HAP-1 (cell line): ENCODE data around the gene HSF2.
"Not testable (repeated sequence)": the region's sequence is repeated elsewhere in the genome, so short reads cannot be mapped to it uniquely, and the experiment has no call there.

ENCODE experiments used
- DNase-seq, 2 experiments: peaks; one replicate each; pipeline ENCODE4 v3.0.0-alpha.2; 2016 to 2020; ENCODE audit warnings: low spot score in 2 of 2
- H3K27me3 ChIP-seq: fragments of 250-450 bp; sonication (Bioruptor Pico); 2 replicates; pipeline ENCODE4 v1.5.1; 2020; ENCODE audit warnings: low read depth, mild to moderate bottlenecking, moderate library complexity
- H3K36me3 ChIP-seq: fragments of 250-450 bp; sonication (Bioruptor Pico); replicated peaks from 2 replicates; pipeline ENCODE4 v1.5.1; 2020; ENCODE audit warnings: mild to moderate bottlenecking
- H3K4me1 ChIP-seq: fragments of 250-450 bp; sonication (Bioruptor Pico); 2 replicates; pipeline ENCODE4 v1.5.1; 2020; ENCODE audit warnings: mild to moderate bottlenecking
- H3K4me3 ChIP-seq: fragments of 250-450 bp; sonication (Bioruptor Pico); 2 replicates; pipeline ENCODE4 v1.5.1; 2020; ENCODE audit warnings: mild to moderate bottlenecking, moderate library complexity
- H3K9me3 ChIP-seq: fragments of 250-450 bp; sonication (Bioruptor Pico); 2 replicates; pipeline ENCODE4 v1.5.1; 2020; ENCODE audit warnings: mild to moderate bottlenecking, moderate library complexity
- in situ Hi-C: fragments of 300-500 bp; cut with MboI; formaldehyde crosslinking; loops from 3 replicates; pipeline ENCODE4 v1.14.3; 2020; ENCODE audit warnings: low sequenced_read_pairs, inconsistent platforms, mixed read lengths

Gene HSF2

GRCh38 chr6:122445274-122445673, 45.8 kb downstream of the HSF2 start:
- in situ Hi-C loops = no loop called here
- Histone ChIP-seq H3K36me3 (peaks cover 29% of the 10 kb centered on the region), H3K27me3 (no peaks in the 10 kb centered on the region), H3K4me1 (peaks cover 2% of the 10 kb centered on the region), H3K9me3 (no peaks in the 10 kb centered on the region), H3K4me3 (no peak overlapping the region)
- DNase-seq = no peak

DNA sequence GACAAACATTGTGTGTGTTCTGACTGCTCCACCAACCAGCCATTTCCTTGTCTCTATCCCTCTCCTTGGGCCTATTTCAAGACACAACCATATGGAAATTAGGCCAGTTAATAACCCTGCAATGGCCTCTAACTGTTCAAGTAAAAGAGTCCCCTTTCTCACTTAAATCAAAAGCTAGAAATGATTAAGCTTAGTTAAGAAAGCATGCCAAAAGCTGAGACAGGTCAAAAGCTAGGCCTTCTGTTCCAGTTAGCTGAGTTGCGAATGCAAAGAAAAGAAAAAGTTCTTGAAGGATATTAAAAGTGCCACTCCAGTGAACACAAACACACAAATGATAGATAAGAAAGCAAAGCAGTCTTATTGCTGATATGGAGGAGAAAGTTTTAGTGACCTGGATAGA, 49.6 kb downstream of the HSF2 start:
- no peak overlapping the region for H3K4me3 ChIP-seq
- no peak for DNase-seq
- H3K4me1 ChIP-seq = peaks cover 22% of the 10 kb centered on the region
- H3K27me3 ChIP-seq = no peaks in the 10 kb centered on the region
- no peaks in the 10 kb centered on the region for H3K9me3 ChIP-seq
- H3K36me3 ChIP-seq = peaks cover 42% of the 10 kb centered on the region
- in situ Hi-C loops = no loop called here

DNA sequence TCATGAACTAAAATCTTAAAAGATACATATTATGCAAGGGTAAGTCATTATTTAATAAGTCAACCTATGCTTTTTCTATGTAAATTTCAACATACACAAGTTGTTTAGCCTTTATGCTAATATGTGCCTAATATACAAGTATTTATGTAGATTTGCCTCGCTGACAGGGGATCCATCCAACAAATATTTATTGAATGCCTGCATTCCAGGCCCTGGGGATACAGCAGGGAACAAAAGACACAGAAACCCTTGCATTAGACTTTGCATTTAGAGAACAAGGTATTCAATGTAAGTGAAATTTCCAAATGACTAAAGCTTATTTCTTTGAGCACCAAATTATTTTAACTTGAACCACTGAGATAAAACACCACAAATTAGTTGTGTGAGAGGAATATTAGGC, 53.1 kb downstream of the HSF2 start:
- no peaks in the 10 kb centered on the region for H3K9me3 ChIP-seq
- peaks cover 46% of the 10 kb centered on the region for H3K36me3 ChIP-seq
- peak; percentile 52 to 80 for DNase-seq
- no peak overlapping the region for H3K4me3 ChIP-seq
- H3K4me1 ChIP-seq = peaks cover 24% of the 10 kb centered on the region
- in situ Hi-C loops = no loop called here
- H3K27me3 ChIP-seq = no peaks in the 10 kb centered on the region

DNA sequence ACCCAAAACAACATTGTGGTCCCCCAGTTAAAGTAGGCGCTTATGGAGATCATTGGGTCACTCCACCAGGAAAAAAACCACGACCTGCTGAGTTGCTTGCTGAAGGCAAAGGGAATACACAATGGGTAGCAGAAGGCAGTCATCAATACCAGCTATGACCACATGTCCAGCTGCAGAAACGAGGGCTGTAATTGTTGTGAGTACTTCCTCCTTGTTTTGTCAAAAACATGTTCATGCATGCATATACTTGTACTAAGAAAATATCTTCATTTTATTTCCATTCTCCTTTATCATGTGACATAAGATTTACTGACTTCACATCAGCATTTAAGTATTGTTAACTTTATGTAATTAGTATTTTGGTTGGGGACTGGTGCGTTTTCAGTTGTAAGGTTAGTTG, 55.2 kb downstream of the HSF2 start:
- Histone ChIP-seq H3K9me3 (no peaks in the 10 kb centered on the region), H3K36me3 (peaks cover 36% of the 10 kb centered on the region), H3K4me1 (peaks cover 24% of the 10 kb centered on the region), H3K4me3 (no peak overlapping the region), H3K27me3 (no peaks in the 10 kb centered on the region)
- in situ Hi-C loops = no loop called here
- DNase-seq = no peak

DNA sequence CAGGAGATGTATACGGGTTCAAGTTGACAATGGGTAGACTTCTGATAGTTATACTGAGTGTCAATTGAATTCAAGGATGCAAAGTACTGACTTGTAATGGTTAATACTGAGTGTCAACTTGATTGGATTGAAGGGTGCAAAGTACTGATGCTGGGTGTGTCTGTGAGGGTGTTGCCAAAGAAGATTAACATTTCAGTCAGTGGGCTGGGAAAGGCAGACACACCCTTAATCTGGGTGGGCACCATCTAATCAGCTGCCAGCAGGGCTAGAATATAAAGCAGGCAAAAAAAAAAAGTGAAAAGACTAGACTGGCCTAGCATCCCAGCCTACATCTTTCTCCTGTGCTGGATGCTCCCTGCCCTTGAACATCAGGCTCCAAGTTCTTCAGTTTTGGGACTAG, 55.7 kb downstream of the HSF2 start:
- Histone ChIP-seq H3K4me1 (peaks cover 24% of the 10 kb centered on the region), H3K36me3 (peaks cover 32% of the 10 kb centered on the region)
- DNase-seq, H3K9me3 ChIP-seq, H3K27me3 ChIP-seq, in situ Hi-C loops, H3K4me3 ChIP-seq: not testable (repeated sequence)

GRCh38 chr6:122458087-122458486, 58.6 kb downstream of the HSF2 start:
- peaks cover 19% of the 10 kb centered on the region for H3K36me3 ChIP-seq
- no peak for DNase-seq
- in situ Hi-C loops = no loop called here

DNA sequence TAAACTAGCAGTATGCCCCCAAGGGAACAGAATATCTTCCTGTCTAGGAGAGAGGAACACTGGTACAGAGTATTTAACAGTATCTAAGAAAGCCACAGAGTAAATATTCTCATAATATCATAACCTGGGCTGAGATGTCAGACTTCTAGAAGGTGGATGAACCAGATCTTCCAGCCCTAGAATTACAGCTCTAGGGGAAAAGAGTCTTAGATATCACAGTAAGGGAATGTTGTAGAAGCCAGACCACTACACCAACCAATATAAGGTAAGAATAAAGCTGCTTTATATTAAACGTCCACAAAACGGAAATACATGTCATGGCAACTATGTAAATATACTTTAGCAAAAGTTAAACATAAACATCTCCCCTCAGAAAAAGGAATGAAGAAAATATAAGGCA, 59.8 kb downstream of the HSF2 start:
- Histone ChIP-seq H3K4me3 (no peak overlapping the region), H3K27me3 (no peaks in the 10 kb centered on the region), H3K36me3 (peaks cover 13% of the 10 kb centered on the region), H3K9me3 (no peaks in the 10 kb centered on the region), H3K4me1 (no peaks in the 10 kb centered on the region; the same call in 1 of the 2 replicates)
- DNase-seq = no peak
- in situ Hi-C loops = no loop called here

More at GRCh38 chr6:122458087-122458486, 58.6 kb downstream of the HSF2 start:
- Histone ChIP-seq H3K4me1 (peaks cover 11% of the 10 kb centered on the region), H3K9me3 (no peaks in the 10 kb centered on the region), H3K27me3 (no peaks in the 10 kb centered on the region), H3K4me3 (no peak overlapping the region)

- DNase-seq, in situ Hi-C loops, H3K27me3 ChIP-seq, H3K9me3 ChIP-seq, H3K4me1 ChIP-seq, H3K4me3 ChIP-seq: not testable (repeated sequence)
- H3K36me3 ChIP-seq = peaks cover 12% of the 10 kb centered on the region
These were observed 60.5 kb downstream of the HSF2 start for GRCh38 chr6:122459865-122460416.

DNA sequence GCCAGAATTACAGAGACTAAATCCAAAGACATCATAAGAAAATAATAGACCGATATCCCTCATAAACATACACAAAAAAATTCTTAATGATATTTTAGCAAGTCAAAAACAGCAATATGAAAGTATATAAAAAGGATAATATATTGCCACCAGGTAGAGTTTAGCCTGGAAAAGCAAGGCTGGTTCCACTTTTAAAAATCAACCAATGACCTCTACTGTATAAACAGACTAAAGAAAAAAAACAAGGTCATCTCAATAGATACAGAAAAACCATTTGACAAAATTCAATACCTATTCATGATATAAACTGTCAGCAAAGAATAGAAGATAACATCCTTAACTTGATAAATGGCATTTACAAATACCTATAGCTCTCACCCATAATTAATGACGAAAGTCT, 62.4 kb downstream of the HSF2 start:
- Histone ChIP-seq H3K4me1 (no peaks in the 10 kb centered on the region), H3K36me3 (peaks cover 8% of the 10 kb centered on the region), H3K27me3 (no peaks in the 10 kb centered on the region), H3K4me3 (no peak overlapping the region), H3K9me3 (no peaks in the 10 kb centered on the region)
- in situ Hi-C loops = no loop called here
- DNase-seq = no peak

DNA sequence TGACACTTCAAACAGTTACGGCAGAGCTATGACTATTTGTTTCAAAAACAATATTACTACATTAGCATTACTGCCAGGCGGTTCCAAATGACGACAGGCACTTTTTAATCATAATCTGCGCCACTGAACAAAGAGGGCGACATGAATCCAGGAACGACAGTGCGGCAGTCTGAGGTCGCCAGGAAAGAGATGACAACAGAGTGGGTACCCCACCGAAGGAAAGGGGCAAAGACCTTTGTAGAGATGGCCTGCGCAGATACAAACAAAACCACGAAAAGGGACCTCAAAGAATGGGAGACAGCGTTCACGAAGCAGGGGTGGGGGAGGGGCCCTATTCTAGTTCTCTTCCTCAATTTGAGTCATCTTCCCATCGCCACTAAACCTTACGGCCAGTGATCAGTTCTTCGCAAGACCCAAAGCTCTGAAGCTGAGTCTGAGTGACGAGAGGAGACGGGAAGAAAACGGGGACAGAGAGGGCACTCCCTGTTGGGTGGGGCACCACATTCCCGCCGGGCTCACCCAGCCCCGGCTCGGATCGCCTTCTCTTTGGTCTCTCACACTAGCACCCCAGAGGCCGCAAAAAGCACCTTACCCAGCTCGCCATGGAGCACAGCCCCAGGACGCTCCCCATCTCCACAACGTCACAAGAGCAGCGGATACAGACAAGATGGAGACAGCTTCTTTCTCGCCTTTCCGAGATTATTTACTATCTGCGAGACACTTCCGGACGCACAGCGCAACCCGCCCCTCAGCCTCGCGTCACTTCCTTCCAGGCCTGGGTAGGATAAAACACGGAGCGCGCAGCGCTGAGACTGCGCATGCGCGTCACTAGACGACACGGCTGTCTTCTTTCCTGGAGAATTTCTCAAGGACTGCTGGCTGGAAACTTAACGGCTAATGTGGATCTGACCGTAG, 71.9 kb downstream of the HSF2 start, which contains the start of gene SERINC1:
Gene SERINC1, minus strand, starts transcription at position 701 of the 915 bp plus-strand sequence. Its CDS starts 70 bp downstream, at position 631.
- H3K4me1 ChIP-seq = peaks cover 9% of the 10 kb centered on the region; the same call in 1 of the 2 replicates
- no peaks in the 10 kb centered on the region for H3K9me3 ChIP-seq
- peak within 1 kb of the TSS; percentile 93 for H3K4me3 ChIP-seq
- peak; percentile 83 to 91 for DNase-seq
- H3K27me3 ChIP-seq = no peaks in the 10 kb centered on the region
- H3K36me3 ChIP-seq = peaks cover 7% of the 10 kb centered on the region
- in situ Hi-C loops = no loop called here

DNA sequence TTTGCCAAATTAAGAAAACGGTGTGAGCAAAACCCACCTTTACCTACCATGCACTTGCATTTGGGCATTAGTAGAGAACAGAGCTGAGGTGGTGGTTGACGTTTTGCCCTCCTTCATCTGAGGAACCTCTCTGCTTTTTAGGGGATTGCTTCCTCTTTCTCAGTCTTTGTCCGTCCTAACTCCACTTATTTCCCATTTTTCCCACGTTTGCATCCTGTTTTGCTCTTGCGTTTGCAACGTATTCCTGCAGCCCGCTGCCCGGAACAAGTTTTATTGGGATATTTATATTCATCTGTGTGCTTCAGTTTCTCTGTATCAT, 72.5 kb downstream of the HSF2 start:
- Histone ChIP-seq H3K9me3 (no peaks in the 10 kb centered on the region), H3K4me1 (peaks cover 9% of the 10 kb centered on the region; the same call in 1 of the 2 replicates), H3K4me3 (peak overlapping the region; percentile 93), H3K27me3 (no peaks in the 10 kb centered on the region), H3K36me3 (peaks cover 6% of the 10 kb centered on the region)
- in situ Hi-C loops = no loop called here
- no peak for DNase-seq

- in situ Hi-C loops = loop anchor here (25.0 kb wide), 1 partner anchor 361 kb away; no protein-coding TSS in a partner anchor
- Histone ChIP-seq H3K4me3 (no peak overlapping the region), H3K9me3 (no peaks in the 10 kb centered on the region), H3K27me3 (no peaks in the 10 kb centered on the region), H3K36me3 (no peaks in the 10 kb centered on the region), H3K4me1 (peaks cover 4% of the 10 kb centered on the region; the same call in 1 of the 2 replicates)
- DNase-seq = peak in 1 of 2 experiments; percentile 33
These were observed 76.7 kb downstream of the HSF2 start for GRCh38 chr6:122476131-122476530.

DNA sequence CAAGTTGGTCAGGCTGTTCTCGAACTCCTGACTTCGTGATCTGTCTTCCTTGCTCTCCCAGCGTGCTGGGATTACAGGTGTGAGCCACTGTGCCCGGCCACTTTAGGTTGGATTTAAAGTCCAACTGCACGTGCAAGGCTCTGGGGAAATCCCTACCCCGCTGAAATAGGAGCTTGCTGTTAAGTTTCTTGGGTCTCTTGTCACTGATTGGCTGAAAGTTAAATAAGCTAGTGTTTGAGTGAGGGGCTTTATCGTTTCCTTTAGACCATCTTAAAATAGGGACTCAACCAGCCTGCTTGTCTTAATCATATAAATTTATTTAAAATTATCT, 83.3 kb downstream of the HSF2 start:
- Histone ChIP-seq H3K27me3 (no peaks in the 10 kb centered on the region), H3K9me3 (no peaks in the 10 kb centered on the region), H3K4me3 (no peak overlapping the region), H3K36me3 (no peaks in the 10 kb centered on the region), H3K4me1 (no peaks in the 10 kb centered on the region)
- DNase-seq = no peak
- in situ Hi-C loops = loop anchor here (25.0 kb wide), 1 partner anchor 355 kb away; no protein-coding TSS in a partner anchor
